Lung (tissue), 12 donors: Measurements from ENCODE around the gene APBA2. TPM values are rescaled to one million over a fixed set of nuclear protein-coding genes. Genes with fewer than 3 reads are reported as not detected.

Experiments used
- ATAC-seq: fragments of 200-7000 bp; cut with Tn5 transposase; one replicate; pipeline ENCODE4 v1.9.1; 2020; ENCODE audit warnings: moderate number of reproducible peaks; ENCODE audit not compliant: insufficient read depth, low FRiP score
- DNase-seq, 3 donors: peaks; one replicate each; pipeline ENCODE4 v3.0.0-alpha.2; 2013 to 2017
- H3K27ac ChIP-seq, 2 donors: one replicate each; pipeline ENCODE4 v1.5.1; 2013; ENCODE audit warnings: mild to moderate bottlenecking in 2 of 2, moderate library complexity in 2 of 2, control low read depth in 1 of 2, inconsistent platforms in 1 of 2, low read depth in 1 of 2, low read length in 1 of 2
- H3K27me3 ChIP-seq, 3 donors: one replicate each; pipeline ENCODE4 v1.5.1; 2013; ENCODE audit warnings: low read length in 2 of 3; ENCODE audit not compliant: control insufficient read depth in 3 of 3, insufficient read depth in 3 of 3
- H3K36me3 ChIP-seq, 4 donors: one replicate each; pipeline ENCODE4 v1.5.1; 2013; ENCODE audit warnings: low read length in 4 of 4, mild to moderate bottlenecking in 1 of 4, moderate library complexity in 1 of 4; ENCODE audit not compliant: control insufficient read depth in 4 of 4, insufficient read depth in 4 of 4
- H3K4me1 ChIP-seq, 5 donors: one replicate each; pipeline ENCODE4 v1.5.1; 2013; ENCODE audit warnings: low read length in 5 of 5, mild to moderate bottlenecking in 2 of 5, moderate library complexity in 1 of 5; ENCODE audit not compliant: control insufficient read depth in 5 of 5, insufficient read depth in 5 of 5
- H3K4me3 ChIP-seq: one replicate; pipeline ENCODE4 v1.5.1; 2013; ENCODE audit warnings: mild to moderate bottlenecking, control low read depth, moderate library complexity
- H3K9ac ChIP-seq, 2 donors: one replicate each; pipeline ENCODE4 v1.5.1; 2013; ENCODE audit warnings: low read length in 2 of 2, control low read depth in 1 of 2; ENCODE audit not compliant: insufficient read depth in 1 of 2
- H3K9me3 ChIP-seq, 4 donors: one replicate each; pipeline ENCODE4 v1.5.1; 2013; ENCODE audit warnings: low read length in 3 of 4, mild to moderate bottlenecking in 1 of 4, moderate library complexity in 1 of 4; ENCODE audit not compliant: control insufficient read depth in 4 of 4, insufficient read depth in 3 of 4
- WGBS, 2 donors: extraction: QIAGEN DNeasy Blood & Tissue Kit; methylation state at CpG; one replicate each; pipeline ENCODE4 v1.1.7; 2013; 5-methylcytosine and 5-hydroxymethylcytosine counted together
- polyA plus RNA-seq, 2 donors: library from polyadenylated mRNA; stranded (reverse); fragments of 200-250 nt; gene quantifications; one replicate each; pipeline ENCODE4 v1.2.1, GENCODE V29; 2013
- total RNA-seq, 2 donors: library from RNA; depleted of rRNA in 1 of 2; stranded (reverse); fragments of >200 nt in 1 of 2; gene quantifications; one replicate each; pipeline ENCODE4 v1.2.1, GENCODE V29; 2014 to 2021
- TF ChIP-seq, protein P1 (sequence below): IDR thresholded peaks from 2 replicates; pipeline ENCODE4 v1.5.1; 2012; ENCODE audit warnings: mild to moderate bottlenecking; ENCODE audit errors: control extremely low read depth, extremely low read depth
- donor health status: control.
- donor health status: control.
- donor health status: Bipolar disorder and iron deficiency.
- donor health status: healthy.
- donor health status: DM: yes; HTN: yes; CAD: no.

Gene APBA2
- total and polyA plus RNA-seq, 4 donors = 1.6 to 18.3 (median 4.5) TPM

DNA sequence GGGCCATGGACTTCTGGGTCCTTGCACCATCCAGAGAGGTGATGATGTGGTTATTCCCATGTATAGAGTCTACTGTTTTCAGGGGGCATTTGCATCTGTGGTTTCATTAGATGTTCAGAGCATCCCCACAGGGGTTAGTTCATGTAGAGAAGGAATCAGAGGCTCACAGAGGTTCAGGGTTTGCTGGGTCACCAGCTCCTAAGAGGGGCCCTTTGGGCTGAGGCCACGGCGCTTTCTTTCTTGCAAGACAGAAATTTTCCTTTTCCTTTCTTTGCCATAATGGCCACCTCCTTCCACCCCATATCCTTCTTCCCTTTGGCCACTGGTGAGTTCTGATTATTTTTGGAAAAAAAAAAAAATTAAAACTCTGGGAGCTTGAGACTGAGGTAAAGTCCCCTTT lies 62.3 kb downstream of the APBA2 start:
- H3K36me3 ChIP-seq = no peaks in the 10 kb centered on the region
- WGBS, 2 donors = 68 to 90% methylated on average over 2 of the region's 2 CpGs

DNA sequence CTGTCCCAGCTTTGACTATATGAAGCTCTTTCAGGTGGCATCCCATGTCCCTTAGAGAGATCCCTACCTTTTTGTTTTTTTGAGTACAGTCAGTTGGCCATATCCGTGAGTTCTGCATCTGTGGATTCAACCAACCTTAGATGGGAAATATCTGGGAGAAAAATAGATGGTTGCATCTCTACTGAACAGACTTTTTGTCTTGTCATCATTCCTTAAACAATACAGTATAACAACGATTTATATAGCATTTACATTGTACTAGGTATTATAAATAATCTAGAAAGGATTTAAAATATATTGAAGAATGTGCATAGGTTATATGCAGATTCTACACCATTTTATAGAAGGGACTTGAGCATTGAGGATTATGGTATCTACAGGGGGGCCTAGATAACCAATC lies 65.1 kb downstream of the APBA2 start:
- 86 to 95% methylated on average over 2 of the region's 2 CpGs for WGBS, 2 donors
- Histone ChIP-seq H3K4me3 (no peak overlapping the region), H3K36me3 (no peaks in the 10 kb centered on the region), H3K27me3 (no peaks in the 10 kb centered on the region), H3K9me3 (peaks cover 0 to 2% (median 0%) of the 10 kb centered on the region in 4 donors), H3K27ac (no peak overlapping the region), H3K9ac (no peak overlapping the region), H3K4me1 (peaks cover 0 to 26% (median 4%) of the 10 kb centered on the region in 5 donors)
- no peak for ATAC-seq
- TF ChIP-seq, protein P1, sequence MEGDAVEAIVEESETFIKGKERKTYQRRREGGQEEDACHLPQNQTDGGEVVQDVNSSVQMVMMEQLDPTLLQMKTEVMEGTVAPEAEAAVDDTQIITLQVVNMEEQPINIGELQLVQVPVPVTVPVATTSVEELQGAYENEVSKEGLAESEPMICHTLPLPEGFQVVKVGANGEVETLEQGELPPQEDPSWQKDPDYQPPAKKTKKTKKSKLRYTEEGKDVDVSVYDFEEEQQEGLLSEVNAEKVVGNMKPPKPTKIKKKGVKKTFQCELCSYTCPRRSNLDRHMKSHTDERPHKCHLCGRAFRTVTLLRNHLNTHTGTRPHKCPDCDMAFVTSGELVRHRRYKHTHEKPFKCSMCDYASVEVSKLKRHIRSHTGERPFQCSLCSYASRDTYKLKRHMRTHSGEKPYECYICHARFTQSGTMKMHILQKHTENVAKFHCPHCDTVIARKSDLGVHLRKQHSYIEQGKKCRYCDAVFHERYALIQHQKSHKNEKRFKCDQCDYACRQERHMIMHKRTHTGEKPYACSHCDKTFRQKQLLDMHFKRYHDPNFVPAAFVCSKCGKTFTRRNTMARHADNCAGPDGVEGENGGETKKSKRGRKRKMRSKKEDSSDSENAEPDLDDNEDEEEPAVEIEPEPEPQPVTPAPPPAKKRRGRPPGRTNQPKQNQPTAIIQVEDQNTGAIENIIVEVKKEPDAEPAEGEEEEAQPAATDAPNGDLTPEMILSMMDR = no peak
- DNase-seq = no peak

More for the DNA sequence above, 62.3 kb downstream of the APBA2 start:
- H3K27me3 ChIP-seq = no peaks in the 10 kb centered on the region
- H3K27ac ChIP-seq = no peak overlapping the region
- no peak overlapping the region for H3K9ac ChIP-seq
- H3K9me3 ChIP-seq = peaks cover 0 to 3% (median 0%) of the 10 kb centered on the region in 4 donors
- H3K4me3 ChIP-seq = no peak overlapping the region
- no peak for DNase-seq
- ATAC-seq = no peak
- TF ChIP-seq, protein P1 = no peak
- peaks cover 0 to 5% (median 0%) of the 10 kb centered on the region in 5 donors for H3K4me1 ChIP-seq

DNA sequence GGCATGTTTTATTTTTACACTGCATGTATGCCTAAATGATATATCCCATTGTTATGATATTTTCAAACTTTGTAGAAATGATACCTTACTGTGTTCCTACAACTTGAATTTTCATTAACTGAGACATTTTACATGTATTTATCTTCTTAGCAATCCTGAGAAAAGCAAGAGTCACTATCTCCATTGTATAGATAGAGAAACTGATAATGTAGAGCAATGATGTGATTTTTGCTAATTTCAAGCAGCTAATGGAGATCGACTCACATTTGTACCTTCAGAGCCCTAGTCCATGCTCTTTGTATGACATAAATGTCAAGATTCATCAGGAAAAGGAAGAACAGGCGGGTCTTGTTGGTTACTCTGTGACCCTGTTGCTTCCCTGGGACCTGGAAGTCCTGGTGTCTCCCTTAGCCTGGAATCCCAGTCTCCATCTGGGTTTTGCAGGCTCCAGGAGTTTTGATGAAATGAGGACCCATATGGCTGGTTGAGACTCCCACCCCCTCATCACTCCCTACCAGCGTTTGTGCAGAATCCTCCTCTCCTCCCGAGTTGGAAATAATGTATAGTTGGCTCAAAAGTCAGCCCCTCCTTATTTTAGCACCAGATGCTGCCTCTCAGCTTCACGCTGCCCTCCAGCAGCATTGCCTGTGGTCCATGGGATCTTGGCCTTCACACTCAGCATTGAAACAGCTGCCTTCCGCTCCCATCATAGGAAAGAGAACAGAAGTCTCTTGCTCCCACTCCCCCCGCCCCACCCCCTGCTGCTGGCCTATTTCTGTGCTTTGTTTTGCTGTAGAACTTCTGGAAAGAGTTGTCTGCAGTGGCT lies 67.1 kb downstream of the APBA2 start:
- TF ChIP-seq, protein P1 = no peak
- no peak for ATAC-seq
- Histone ChIP-seq H3K4me3 (no peak overlapping the region), H3K9ac (no peak overlapping the region), H3K27ac (no peak overlapping the region), H3K4me1 (peaks cover 0 to 27% (median 4%) of the 10 kb centered on the region in 5 donors), H3K9me3 (peaks cover 0 to 4% (median 0%) of the 10 kb centered on the region in 4 donors), H3K36me3 (no peaks in the 10 kb centered on the region), H3K27me3 (no peaks in the 10 kb centered on the region)
- 70 to 77% methylated on average over 7 of the region's 7 CpGs for WGBS, 2 donors
- peak; percentile 69 to 88 (median 83) for DNase-seq
